Measurements from ENCODE around the gene DNAH17.

DNAH17 gene

GRCh38 chr17:78589885-78590284, 12.7 kb upstream of the DNAH17 start:
- TF ChIP-seq ZFP30 (CRISPR knock-in tag; IDR thresholded peaks at IDR 0.05): no peak
- TF ChIP-seq CREB5 (CRISPR knock-in tag; IDR thresholded peaks at IDR 0.05; ENCODE audit: low read depth): no peak
- no peak for TF ChIP-seq ESRRG (CRISPR knock-in tag; IDR thresholded peaks at IDR 0.05)
- TF ChIP-seq GLIS3 (CRISPR knock-in tag; IDR thresholded peaks at IDR 0.05): no peak
- TF ChIP-seq BACH2 (CRISPR knock-in tag; IDR thresholded peaks at IDR 0.05; ENCODE audit: borderline replicate concordance): no peak
- TF ChIP-seq ISL1 (CRISPR knock-in tag; IDR thresholded peaks at IDR 0.05): no peak
- TF ChIP-seq TOX (CRISPR knock-in tag; IDR thresholded peaks at IDR 0.05; ENCODE audit: borderline replicate concordance): no peak
- TF ChIP-seq PATZ1 (CRISPR knock-in tag; IDR thresholded peaks at IDR 0.05; ENCODE audit: borderline replicate concordance): no peak
- TF ChIP-seq PPARA (CRISPR knock-in tag; IDR thresholded peaks at IDR 0.05; ENCODE audit: borderline replicate concordance): no peak
- TF ChIP-seq ZNF8 (CRISPR knock-in tag; IDR thresholded peaks at IDR 0.05): no peak
- no peak for TF ChIP-seq OSR1 (CRISPR knock-in tag; IDR thresholded peaks at IDR 0.05)
- TF ChIP-seq RARB (CRISPR knock-in tag; IDR thresholded peaks at IDR 0.05): no peak
- TF ChIP-seq CSDC2 (CRISPR knock-in tag; IDR thresholded peaks at IDR 0.05): no peak
- no peak for TF ChIP-seq SNAI2 (CRISPR knock-in tag; IDR thresholded peaks at IDR 0.05)
- TF ChIP-seq ARNTL (CRISPR knock-in tag; IDR thresholded peaks at IDR 0.05; ENCODE audit: borderline replicate concordance, low read depth): no peak
- TF ChIP-seq ZNF565 (CRISPR knock-in tag; conservative IDR thresholded peaks at IDR 0.05; ENCODE audit: low read depth): no peak
- no peak for ATAC-seq

GRCh38 chr17:78589031-78589675, 12.0 kb upstream of the DNAH17 start:
- no peak for ATAC-seq
- TF ChIP-seq BACH2 (CRISPR knock-in tag; IDR thresholded peaks at IDR 0.05; ENCODE audit: borderline replicate concordance): no peak
- no peak for TF ChIP-seq CSRNP3 (CRISPR knock-in tag; IDR thresholded peaks at IDR 0.05)
- TF ChIP-seq ZFP30 (CRISPR knock-in tag; IDR thresholded peaks at IDR 0.05): no peak
- no peak for TF ChIP-seq CSDC2 (CRISPR knock-in tag; IDR thresholded peaks at IDR 0.05)
- TF ChIP-seq TCF4 (CRISPR knock-in tag; IDR thresholded peaks at IDR 0.05; ENCODE audit: borderline replicate concordance): no peak
- no peak for TF ChIP-seq ZFP3 (CRISPR knock-in tag; IDR thresholded peaks at IDR 0.05)
- TF ChIP-seq ARNTL (CRISPR knock-in tag; IDR thresholded peaks at IDR 0.05; ENCODE audit: borderline replicate concordance, low read depth): no peak
- no peak for TF ChIP-seq ZNF70 (CRISPR knock-in tag; IDR thresholded peaks at IDR 0.05)

GRCh38 chr17:78588258-78589030, 11.2 kb upstream of the DNAH17 start:
- TF ChIP-seq BACH2 (CRISPR knock-in tag; IDR thresholded peaks at IDR 0.05; ENCODE audit: borderline replicate concordance) (no peak), ISL1 (CRISPR knock-in tag; IDR thresholded peaks at IDR 0.05) (no peak), TCF4 (CRISPR knock-in tag; IDR thresholded peaks at IDR 0.05; ENCODE audit: borderline replicate concordance) (no peak), ZC3H10 (CRISPR knock-in tag; IDR thresholded peaks at IDR 0.05) (no peak), ZNF70 (CRISPR knock-in tag; IDR thresholded peaks at IDR 0.05) (no peak), PPARA (CRISPR knock-in tag; IDR thresholded peaks at IDR 0.05; ENCODE audit: borderline replicate concordance) (no peak), GLIS3 (CRISPR knock-in tag; IDR thresholded peaks at IDR 0.05) (no peak), ZNF8 (CRISPR knock-in tag; IDR thresholded peaks at IDR 0.05) (no peak), CREB5 (CRISPR knock-in tag; IDR thresholded peaks at IDR 0.05; ENCODE audit: low read depth) (no peak), ARNTL (CRISPR knock-in tag; IDR thresholded peaks at IDR 0.05; ENCODE audit: borderline replicate concordance, low read depth) (no peak), ZFP30 (CRISPR knock-in tag; IDR thresholded peaks at IDR 0.05) (no peak)
- no peak for ATAC-seq

Data from SK-N-SH treated with all-trans-retinoic acid at 6 μM for 48 hours (cell line).